PC-3 (cell line): ENCODE measurements around the gene CDC16. TPM values are rescaled to one million over a fixed set of nuclear protein-coding genes. Genes with fewer than 3 reads are reported as not detected.
A peak's percentile ranks its signal among the peaks of the same experiment; 100 is the strongest.

Experiments
- ATAC-seq: fragments of 200-7000 bp; cut with Tn5 transposase; 2 replicates; pipeline ENCODE4 v1.9.1; 2020; ENCODE audit warnings: mild to moderate bottlenecking, moderate library complexity
- BruUV-seq: library from RNA; stranded (reverse); fragments of 400-500 nt; replicated peaks from 2 replicates; lab custom pipeline; 2021; lab: Mats Ljungman, UMichigan
- CTCF ChIA-PET: fragments of 300-600 bp; sonication (Branson Sonifier 250); formaldehyde crosslinking; loops from one replicate; lab custom pipeline; 2022; ENCODE audit warnings: antibody characterized with exemption; lab: Charles Lee
- POLR2A ChIA-PET: fragments of 300-600 bp; sonication (Branson Sonifier 250); formaldehyde crosslinking; loops from one replicate; lab custom pipeline; 2022; ENCODE audit warnings: antibody characterized with exemption; ENCODE audit not compliant: unreplicated experiment; lab: Charles Lee
- DNase-seq: peaks from one replicate; pipeline ENCODE4 v3.0.0-alpha.2; 2015
- H2AFZ ChIP-seq: fragments of 300-600 bp; sonication (generic); 2 replicates; pipeline ENCODE4 v1.6.0; 2016; ENCODE audit warnings: antibody characterized with exemption, low read length
- H3F3A ChIP-seq: fragments of 300-600 bp; sonication (generic); one replicate; pipeline ENCODE4 v1.6.0; 2017; ENCODE audit warnings: antibody characterized with exemption, low read length, control low read depth, mild to moderate bottlenecking; ENCODE audit not compliant: unreplicated experiment
- H3K27ac ChIP-seq: fragments of 300-600 bp; sonication (generic); 2 replicates; pipeline ENCODE4 v1.5.1; 2016; ENCODE audit warnings: mild to moderate bottlenecking, low read length
- H3K27me3 ChIP-seq: fragments of 300-600 bp; sonication (generic); 2 replicates; pipeline ENCODE4 v1.6.1; 2016; ENCODE audit warnings: low read length, mixed read lengths
- H3K36me3 ChIP-seq: fragments of 300-600 bp; sonication (generic); 2 replicates; pipeline ENCODE4 v1.6.1; 2016; ENCODE audit warnings: low read depth, mixed run types, low read length, mixed read lengths
- H3K4me1 ChIP-seq: fragments of 300-600 bp; sonication (generic); 2 replicates; pipeline ENCODE4 v1.5.1; 2016; ENCODE audit warnings: low read length; ENCODE audit not compliant: insufficient read depth
- H3K4me2 ChIP-seq: fragments of 300-600 bp; sonication (generic); 2 replicates; pipeline ENCODE4 v1.6.0; 2016; ENCODE audit warnings: low read length
- H3K4me3 ChIP-seq: fragments of 300-600 bp; sonication (generic); 2 replicates; pipeline ENCODE4 v1.5.1; 2016; ENCODE audit warnings: mild to moderate bottlenecking, low read length, mixed read lengths
- H3K79me2 ChIP-seq: fragments of 300-600 bp; sonication (generic); 2 replicates; pipeline ENCODE4 v1.6.1; 2017; ENCODE audit warnings: low read length, mixed read lengths
- H3K9ac ChIP-seq: fragments of 300-600 bp; sonication (generic); 2 replicates; pipeline ENCODE4 v1.6.0; 2016; ENCODE audit warnings: mild to moderate bottlenecking, low read length
- H3K9me2 ChIP-seq: fragments of 300-600 bp; sonication (generic); replicated peaks from 2 replicates; pipeline ENCODE4 v1.6.1; 2016; ENCODE audit warnings: mixed run types, low read length, mixed read lengths
- H3K9me3 ChIP-seq: fragments of 300-600 bp; sonication (generic); 2 replicates; pipeline ENCODE4 v1.6.1; 2016; ENCODE audit warnings: low read length, mixed read lengths
- H4K20me1 ChIP-seq: fragments of 300-600 bp; sonication (generic); 2 replicates; pipeline ENCODE4 v1.6.1; 2016; ENCODE audit warnings: low read length, mixed read lengths
- EZH2 ChIP-seq: fragments of 300-600 bp; sonication (generic); IDR thresholded peaks from one replicate; pipeline ENCODE4 v1.6.1; 2017; ENCODE audit warnings: antibody characterized with exemption, mild to moderate bottlenecking, low read length; ENCODE audit not compliant: unreplicated experiment
- EZH2phosphoT487 ChIP-seq: fragments of 300-600 bp; sonication (generic); IDR thresholded peaks from 2 replicates; pipeline ENCODE4 v1.6.1; 2018; ENCODE audit warnings: mild to moderate bottlenecking, antibody characterized with exemption, low read length, borderline replicate concordance
- intact Hi-C: fragments of 100-400 bp; cut with micrococcal nuclease; formaldehyde crosslinking; loops from 2 replicates; pipeline ENCODE4 v1.9.0; 2023
- total RNA-seq: library from RNA; depleted of rRNA; stranded (reverse); fragments of >200 nt; gene quantifications from 2 replicates; pipeline ENCODE4 v1.2.3, GENCODE V29; 2014
- TF ChIP-seq, protein P1 (sequence below): fragments of 300-600 bp; sonication (generic); conservative IDR thresholded peaks from 2 replicates; pipeline ENCODE4 v1.5.1; 2017; ENCODE audit warnings: antibody characterized with exemption, low read depth, mild to moderate bottlenecking, low read length

The CDC16 gene
- total RNA-seq, 1 experiment from 2014 or later: 16.0 TPM

DNA sequence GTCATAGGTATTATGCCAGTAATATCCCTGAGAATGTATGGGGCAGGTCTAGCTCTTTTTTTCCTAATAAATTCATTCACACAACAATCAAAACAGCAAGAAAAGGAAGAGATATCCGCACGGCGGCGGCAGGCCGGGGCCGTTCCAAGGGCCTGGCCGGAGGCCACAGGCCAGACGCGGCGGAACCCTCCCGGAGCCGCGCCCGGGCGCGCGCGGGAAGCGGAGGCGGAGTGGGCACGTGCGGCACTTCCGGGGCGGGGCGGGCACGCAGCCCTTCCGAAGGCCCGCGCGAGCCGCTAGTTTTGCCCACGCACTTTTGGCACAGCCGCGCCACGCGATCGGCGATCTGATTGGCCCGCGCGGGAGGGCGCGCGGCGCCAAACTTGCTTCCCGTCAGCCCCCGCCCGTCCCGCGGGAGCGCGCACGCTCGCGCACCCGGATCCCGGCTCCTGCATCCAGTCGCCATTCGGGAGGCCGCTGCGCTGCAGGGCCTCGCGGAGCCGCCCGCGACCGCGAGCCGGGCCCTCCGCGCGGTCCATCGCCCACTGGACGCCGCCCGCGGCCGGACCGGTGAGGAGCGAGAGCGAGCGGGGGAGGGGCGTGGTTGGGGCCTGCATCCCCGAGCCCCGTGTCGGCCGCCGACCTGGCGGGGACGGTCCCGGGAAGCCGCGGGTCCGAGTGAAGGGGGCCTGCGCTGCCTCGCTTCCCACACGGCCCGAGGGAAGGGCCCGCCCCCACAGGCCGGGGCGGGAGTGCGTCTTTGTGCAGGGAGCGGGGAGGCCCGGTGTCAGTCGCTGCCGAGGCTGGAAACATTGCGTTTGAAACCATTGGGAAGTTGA, 79.6 kb downstream of the CDC16 start, which contains the start of gene CHAMP1:
CHAMP1 (plus strand) TSS at position 430 of the 839 bp plus-strand sequence. CDS start 9,340 bp downstream, outside the sequence.
- peak within 1 kb of the TSS; percentile 76 for H2AFZ ChIP-seq
- peak within 1 kb of the TSS; percentile 78 for H3K9ac ChIP-seq
- H3K36me3 ChIP-seq: no peaks in the 10 kb centered on the region
- no peaks in the 10 kb centered on the region for H3K9me2 ChIP-seq
- BruUV-seq: no TSS peak
- TF ChIP-seq EZH2phosphoT487: peak; percentile 99
- TF ChIP-seq EZH2: no peak
- ChIA-PET CTCF (interaction anchor here (0.7 kb wide), 1 partner anchor 723 kb away, joined by 3 read pairs; no protein-coding TSS in a partner anchor), POLR2A (no interaction called here)
- no peaks in the 10 kb centered on the region for H3K9me3 ChIP-seq
- no peaks in the 10 kb centered on the region for H3K27me3 ChIP-seq
- peak within 1 kb of the TSS; percentile 94 for H3K4me3 ChIP-seq
- intact Hi-C loops: loop anchor here (2.0 kb wide), 1 partner anchor 31 kb away; no protein-coding TSS in a partner anchor
- H3K27ac ChIP-seq: peak within 1 kb of the TSS; percentile 26
- ATAC-seq (peak; percentile 82), DNase-seq (peak; percentile 93)
- peaks cover 31% of the 10 kb centered on the region for H3K4me1 ChIP-seq
- peaks cover 51% of the 10 kb centered on the region for H3K79me2 ChIP-seq
- H3F3A ChIP-seq: no peaks in the 10 kb centered on the region
- H3K4me2 ChIP-seq: peak within 1 kb of the TSS; percentile 98
- peaks cover 12% of the 10 kb centered on the region; the same call in 1 of the 2 replicates for H4K20me1 ChIP-seq

DNA sequence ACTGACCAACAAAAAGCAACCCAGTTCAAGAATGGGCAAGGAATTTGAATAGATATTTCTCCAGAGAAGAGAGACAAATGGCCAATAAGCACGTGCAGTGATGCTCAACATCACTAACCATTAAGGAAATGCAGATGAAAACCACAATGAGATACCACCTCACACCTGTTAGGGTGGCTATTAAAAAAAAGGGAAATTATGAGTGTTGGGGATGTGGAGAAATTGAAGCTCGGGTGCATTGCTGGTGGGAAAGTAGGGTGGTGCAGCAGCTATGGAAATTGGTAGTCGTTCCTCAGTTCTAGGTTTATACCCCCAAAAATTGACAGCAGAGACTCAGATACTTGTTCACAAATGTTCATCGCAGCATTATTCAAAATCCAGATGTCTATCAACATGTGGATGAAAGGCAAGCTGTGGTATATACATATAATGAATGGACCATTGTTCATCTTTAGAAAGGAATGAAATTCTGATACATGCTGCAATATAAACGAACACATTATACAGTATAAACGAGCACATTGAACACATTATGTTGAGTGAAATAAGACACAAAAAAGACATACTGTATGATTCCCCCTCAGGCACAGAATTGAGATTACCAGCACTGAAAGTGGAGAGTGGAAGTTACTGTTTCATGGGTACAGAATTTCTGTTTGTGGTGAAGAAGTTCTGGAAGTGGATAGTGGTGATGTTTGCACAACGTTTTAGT, 80.5 kb downstream of the CDC16 start:
- BruUV-seq: TSS peak; percentile 70
- intact Hi-C loops: loop anchor here (2.0 kb wide), 1 partner anchor 32 kb away; no protein-coding TSS in a partner anchor
- ChIA-PET POLR2A (no interaction called here), CTCF (no interaction called here)
- peaks cover 19% of the 10 kb centered on the region for H4K20me1 ChIP-seq
- H3F3A ChIP-seq: no peaks in the 10 kb centered on the region
- TF ChIP-seq EZH2 (no peak), EZH2phosphoT487 (no peak)
- TF ChIP-seq, protein P1, sequence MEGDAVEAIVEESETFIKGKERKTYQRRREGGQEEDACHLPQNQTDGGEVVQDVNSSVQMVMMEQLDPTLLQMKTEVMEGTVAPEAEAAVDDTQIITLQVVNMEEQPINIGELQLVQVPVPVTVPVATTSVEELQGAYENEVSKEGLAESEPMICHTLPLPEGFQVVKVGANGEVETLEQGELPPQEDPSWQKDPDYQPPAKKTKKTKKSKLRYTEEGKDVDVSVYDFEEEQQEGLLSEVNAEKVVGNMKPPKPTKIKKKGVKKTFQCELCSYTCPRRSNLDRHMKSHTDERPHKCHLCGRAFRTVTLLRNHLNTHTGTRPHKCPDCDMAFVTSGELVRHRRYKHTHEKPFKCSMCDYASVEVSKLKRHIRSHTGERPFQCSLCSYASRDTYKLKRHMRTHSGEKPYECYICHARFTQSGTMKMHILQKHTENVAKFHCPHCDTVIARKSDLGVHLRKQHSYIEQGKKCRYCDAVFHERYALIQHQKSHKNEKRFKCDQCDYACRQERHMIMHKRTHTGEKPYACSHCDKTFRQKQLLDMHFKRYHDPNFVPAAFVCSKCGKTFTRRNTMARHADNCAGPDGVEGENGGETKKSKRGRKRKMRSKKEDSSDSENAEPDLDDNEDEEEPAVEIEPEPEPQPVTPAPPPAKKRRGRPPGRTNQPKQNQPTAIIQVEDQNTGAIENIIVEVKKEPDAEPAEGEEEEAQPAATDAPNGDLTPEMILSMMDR: no peak
- no peak overlapping the region for H3K27ac ChIP-seq
- H3K4me3 ChIP-seq: peak overlapping the region; percentile 94
- DNase-seq (no peak), ATAC-seq (no peak)
- H3K79me2 ChIP-seq: peaks cover 61% of the 10 kb centered on the region
- H3K4me1 ChIP-seq: peaks cover 36% of the 10 kb centered on the region
- H3K4me2 ChIP-seq: peak overlapping the region; percentile 98
- H3K9me2 ChIP-seq: no peaks in the 10 kb centered on the region
- H3K27me3 ChIP-seq: no peaks in the 10 kb centered on the region
- H3K9me3 ChIP-seq: no peaks in the 10 kb centered on the region
- H2AFZ ChIP-seq: peak overlapping the region; percentile 68
- H3K36me3 ChIP-seq: no peaks in the 10 kb centered on the region
- peak overlapping the region; percentile 78 for H3K9ac ChIP-seq

DNA sequence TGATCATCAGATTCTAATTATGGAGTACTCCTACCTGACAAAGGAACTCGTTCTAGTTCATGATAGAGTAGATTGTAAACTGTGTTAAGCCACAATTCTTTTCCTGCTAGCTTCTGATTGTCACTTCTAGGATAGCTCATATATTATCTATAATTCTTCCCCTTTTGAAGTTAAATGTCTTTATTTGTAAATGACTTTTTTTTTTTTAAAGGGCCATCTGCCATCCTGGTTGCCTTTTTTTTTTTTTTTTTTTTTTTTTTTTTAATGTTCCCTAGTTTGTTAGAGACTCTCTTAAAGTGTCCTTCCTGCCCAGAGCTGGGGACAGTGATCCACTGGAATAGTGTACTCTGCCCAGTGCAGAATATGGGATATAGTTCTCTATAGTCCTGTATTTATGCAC, 83.9 kb downstream of the CDC16 start:
- TF ChIP-seq EZH2: no peak
- TF ChIP-seq, protein P1: no peak
- no peak for TF ChIP-seq EZH2phosphoT487
- Histone ChIP-seq H4K20me1 (peaks cover 28% of the 10 kb centered on the region), H3K4me3 (no peak overlapping the region), H3K79me2 (peaks cover 73% of the 10 kb centered on the region), H2AFZ (no peak overlapping the region), H3K9me2 (no peaks in the 10 kb centered on the region), H3F3A (no peaks in the 10 kb centered on the region), H3K4me1 (peaks cover 27% of the 10 kb centered on the region), H3K27ac (no peak overlapping the region), H3K4me2 (peak overlapping the region; percentile 6), H3K9ac (no peak overlapping the region), H3K9me3 (no peaks in the 10 kb centered on the region), H3K27me3 (no peaks in the 10 kb centered on the region), H3K36me3 (peaks cover 14% of the 10 kb centered on the region)
- ChIA-PET POLR2A (no interaction called here), CTCF (interaction anchor here (0.6 kb wide), 1 partner anchor 18 kb away, joined by 3 read pairs; no protein-coding TSS in a partner anchor)
- DNase-seq (no peak), ATAC-seq (no peak)
- intact Hi-C loops: no loop called here
- no TSS peak for BruUV-seq
